HG03439 (cell line): ENCODE results near the gene RNF212B.

Experiments
- ATAC-seq: cut with Tn5 transposase; IDR thresholded peaks from one replicate; pipeline ENCODE4 v1.9.1; 2021; ENCODE audit warnings: mild to moderate bottlenecking, moderate library complexity; ENCODE audit not compliant: unreplicated experiment

The RNF212B gene

DNA sequence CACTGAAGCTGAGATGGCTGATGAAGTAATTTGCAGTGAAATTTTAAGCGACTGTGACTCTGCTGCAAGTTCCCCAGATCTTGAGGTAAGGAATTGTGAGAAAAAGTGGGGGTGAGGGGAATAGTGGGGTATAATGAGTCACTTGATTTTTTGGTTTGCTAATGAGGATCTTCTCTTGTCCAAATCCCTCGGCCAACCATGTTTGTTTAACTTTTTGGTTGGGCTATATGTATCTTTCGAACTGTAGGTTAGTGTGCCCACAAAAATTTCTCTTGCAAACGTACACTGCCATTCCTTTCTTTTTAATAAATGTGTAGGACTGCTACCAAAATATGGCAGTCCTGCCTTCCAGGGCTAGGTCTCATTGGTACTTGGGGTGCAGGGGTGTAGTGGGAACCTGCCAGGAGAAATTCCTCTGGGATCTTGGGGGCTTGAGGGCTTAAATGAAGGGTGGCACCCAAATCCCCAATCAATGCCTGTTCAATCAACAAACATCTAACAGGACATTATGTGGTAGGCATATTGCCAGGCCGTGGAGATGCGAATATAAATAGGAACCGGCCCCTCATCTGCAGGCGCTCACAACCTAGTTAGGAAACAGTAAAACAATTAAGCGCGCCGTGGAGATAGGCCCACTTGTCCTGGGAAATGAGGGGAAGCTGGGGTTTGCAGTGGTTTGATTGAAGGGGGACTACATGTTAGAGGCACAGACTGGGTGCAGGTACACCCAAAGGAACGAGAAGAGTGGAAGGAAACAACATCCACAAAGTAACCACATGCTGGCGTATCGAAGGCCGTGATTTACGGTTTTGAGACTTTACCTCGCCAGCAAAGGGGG lies 82.2 kb downstream of the RNF212B start:
- ATAC-seq, result no peak

DNA sequence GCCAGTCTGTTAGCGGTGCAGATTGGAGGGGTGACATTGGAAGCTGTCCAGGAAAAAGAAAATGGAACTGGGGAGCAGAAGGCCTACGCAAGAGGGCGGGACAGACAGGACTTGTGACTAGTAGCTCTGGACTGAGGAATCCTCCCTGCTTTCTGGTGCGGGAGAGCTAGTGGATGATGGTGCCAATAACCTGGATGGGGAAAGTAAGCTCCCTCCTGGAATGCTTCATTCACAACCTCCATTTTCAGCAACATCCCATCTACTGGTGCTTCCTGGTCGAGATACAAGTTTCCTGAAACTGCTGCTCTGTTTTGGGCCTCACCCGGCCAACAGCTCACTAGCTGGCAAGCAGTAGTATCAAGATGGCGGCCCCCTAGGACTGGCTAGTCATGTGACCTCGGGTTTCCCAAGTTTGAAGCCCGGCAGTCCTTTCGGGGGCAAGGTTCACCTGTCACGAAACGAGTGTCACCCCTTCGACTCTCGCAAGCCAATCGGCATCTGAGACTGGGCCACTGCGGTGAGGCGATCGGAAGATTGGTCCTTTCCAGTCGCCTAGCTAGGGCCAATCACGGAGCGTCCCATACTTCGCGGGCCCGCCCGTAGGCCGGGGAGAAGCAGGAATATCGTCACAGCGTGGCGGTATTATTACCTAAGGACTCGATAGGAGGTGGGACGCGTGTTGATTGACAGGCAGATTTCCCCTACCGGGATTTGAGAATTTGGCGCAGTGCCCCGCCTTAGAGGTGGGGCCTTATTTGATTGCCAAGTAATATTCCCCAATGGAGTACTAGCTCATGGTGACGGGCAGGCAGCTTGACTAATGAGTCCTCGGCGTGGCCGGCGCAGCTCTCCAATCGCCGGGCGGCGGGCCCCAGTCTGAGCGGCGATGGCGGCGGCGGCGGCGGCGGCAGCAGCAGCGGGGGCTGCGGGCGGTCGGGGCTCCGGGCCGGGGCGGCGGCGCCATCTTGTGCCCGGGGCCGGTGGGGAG lies 83.1 kb downstream of the RNF212B start, which contains the start of gene PABPN1:
Gene PABPN1 (plus strand): TSS at position 874 of the 988 bp plus-strand sequence. CDS start 13 bp downstream, at position 887.
- ATAC-seq, result peak; percentile 94

DNA sequence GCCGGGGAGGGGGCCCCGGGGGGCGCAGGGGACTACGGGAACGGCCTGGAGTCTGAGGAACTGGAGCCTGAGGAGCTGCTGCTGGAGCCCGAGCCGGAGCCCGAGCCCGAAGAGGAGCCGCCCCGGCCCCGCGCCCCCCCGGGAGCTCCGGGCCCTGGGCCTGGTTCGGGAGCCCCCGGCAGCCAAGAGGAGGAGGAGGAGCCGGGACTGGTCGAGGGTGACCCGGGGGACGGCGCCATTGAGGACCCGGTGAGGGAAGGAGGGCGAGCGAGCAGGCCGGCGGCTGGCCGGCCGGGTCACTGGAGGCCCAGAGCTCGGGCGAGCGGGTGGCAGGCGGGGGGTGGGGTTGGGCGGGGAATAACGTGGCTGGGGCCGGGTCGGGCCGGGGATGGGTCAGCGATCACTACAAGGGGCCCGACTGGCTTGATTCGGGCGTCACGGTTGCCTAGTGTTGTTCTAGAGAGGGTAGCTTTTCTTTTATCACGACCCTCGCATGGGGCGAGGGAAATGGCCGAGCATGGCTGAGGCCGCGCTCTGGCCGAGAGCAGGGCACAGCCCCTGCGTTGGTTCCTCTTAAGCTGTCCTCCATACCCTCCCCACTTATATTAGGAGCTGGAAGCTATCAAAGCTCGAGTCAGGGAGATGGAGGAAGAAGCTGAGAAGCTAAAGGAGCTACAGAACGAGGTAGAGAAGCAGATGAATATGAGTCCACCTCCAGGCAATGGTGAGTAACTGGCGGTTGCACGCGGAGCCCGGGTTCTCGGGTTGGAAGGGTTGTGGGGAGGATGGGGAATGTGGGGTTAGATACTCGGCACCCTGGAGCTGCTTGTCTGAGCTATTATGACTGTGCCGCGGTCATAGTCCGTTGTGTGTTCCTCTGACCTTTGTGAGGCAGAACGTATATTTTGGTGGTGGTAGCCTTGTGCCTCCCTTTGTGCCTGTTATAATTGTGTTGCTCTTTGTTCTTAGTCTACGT lies 84.1 kb downstream of the RNF212B start:
- ATAC-seq, result peak; percentile 14
